ENCODE measurements around the gene MYT1. TPM values are rescaled to one million over a fixed set of nuclear protein-coding genes. Genes with fewer than 3 reads are reported as not detected.

The MYT1 gene
- total RNA-seq, 2 donors from 2014 or later, result 2.4 to 4.5 TPM

- no peak overlapping the region for H3K27ac ChIP-seq (ENCODE audit: low read depth, low read length)
- no peak for TF ChIP-seq CTCF (conservative IDR thresholded peaks at IDR 0.05)
- H3K27ac Mint-ChIP-seq, result no peak overlapping the region
- no peaks in the 10 kb centered on the region for H3K27me3 Mint-ChIP-seq (ENCODE audit: insufficient read depth)
- WGBS, 2 experiments (ENCODE audit: insufficient coverage in 1 of 2, insufficient read length in 1 of 2), result 96 to 99% methylated on average over 11 to 13 of the region's 13 CpGs
- H3K9me3 Mint-ChIP-seq, result no peaks in the 10 kb centered on the region
- no peaks in the 10 kb centered on the region for H3K27me3 ChIP-seq (ENCODE audit: control insufficient read depth, insufficient read depth, low read length, poor library complexity, severe bottlenecking)
- H3K9me3 ChIP-seq (ENCODE audit: control insufficient read depth, low read length), result no peaks in the 10 kb centered on the region
- H3K36me3 ChIP-seq (ENCODE audit: control insufficient read depth, insufficient read depth, low read length), result peaks cover 7% of the 10 kb centered on the region
- H3K4me1 ChIP-seq (ENCODE audit: control insufficient read depth, insufficient read depth, low read length), result peaks cover 8% of the 10 kb centered on the region
- no peak for DNase-seq
- H3K4me1 Mint-ChIP-seq, result peaks cover 64% of the 10 kb centered on the region
- peaks cover 18% of the 10 kb centered on the region for H3K36me3 Mint-ChIP-seq (ENCODE audit: low read depth)
- H3K9ac ChIP-seq (ENCODE audit: extremely low read depth, low read length, poor library complexity, severe bottlenecking), result no peak overlapping the region
- peak overlapping the region; percentile 77 for H3K4me3 ChIP-seq (ENCODE audit: low read length)
- H3K4me3 Mint-ChIP-seq, result peak overlapping the region; percentile 93
Observed at GRCh38 chr20:64257107-64257757, 93.0 kb downstream of the MYT1 start.

GRCh38 chr20:64258071-64258823 is 94.0 kb downstream of the MYT1 start:
- H3K9ac ChIP-seq (ENCODE audit: extremely low read depth, low read length, poor library complexity, severe bottlenecking), result no peak overlapping the region

GRCh38 chr20:64260239-64260638 is 96.0 kb downstream of the MYT1 start:
- Histone ChIP-seq H3K27ac (ENCODE audit: low read depth, low read length) (no peak overlapping the region), H3K36me3 (ENCODE audit: control insufficient read depth, insufficient read depth, low read length) (peaks cover 21% of the 10 kb centered on the region), H3K9me3 (ENCODE audit: control insufficient read depth, low read length) (no peaks in the 10 kb centered on the region), H3K9ac (ENCODE audit: extremely low read depth, low read length, poor library complexity, severe bottlenecking) (no peak overlapping the region), H3K27me3 (ENCODE audit: control insufficient read depth, insufficient read depth, low read length, poor library complexity, severe bottlenecking) (no peaks in the 10 kb centered on the region), H3K4me1 (ENCODE audit: control insufficient read depth, insufficient read depth, low read length) (peaks cover 2% of the 10 kb centered on the region), H3K4me3 (ENCODE audit: low read length) (no peak overlapping the region)
- no peaks in the 10 kb centered on the region for H3K9me3 Mint-ChIP-seq
- no peak for TF ChIP-seq CTCF (conservative IDR thresholded peaks at IDR 0.05)
- peak overlapping the region; percentile 22 for H3K27ac Mint-ChIP-seq
- peaks cover 67% of the 10 kb centered on the region for H3K4me1 Mint-ChIP-seq
- H3K36me3 Mint-ChIP-seq (ENCODE audit: low read depth), result peaks cover 45% of the 10 kb centered on the region
- DNase-seq, result no peak
- no peaks in the 10 kb centered on the region for H3K27me3 Mint-ChIP-seq (ENCODE audit: insufficient read depth)
- peak overlapping the region; percentile 7 for H3K4me3 Mint-ChIP-seq
- 89 to 97% methylated on average over 4 to 6 of the region's 6 CpGs for WGBS, 2 experiments (ENCODE audit: insufficient coverage in 1 of 2, insufficient read length in 1 of 2)

More at GRCh38 chr20:64258071-64258823, 94.0 kb downstream of the MYT1 start:
- H3K27me3 ChIP-seq (ENCODE audit: control insufficient read depth, insufficient read depth, low read length, poor library complexity, severe bottlenecking), result no peaks in the 10 kb centered on the region
- no peak for DNase-seq
- no peaks in the 10 kb centered on the region for H3K9me3 ChIP-seq (ENCODE audit: control insufficient read depth, low read length)
- TF ChIP-seq CTCF (conservative IDR thresholded peaks at IDR 0.05), result no peak
- H3K27ac ChIP-seq (ENCODE audit: low read depth, low read length), result no peak overlapping the region
- Mint-ChIP-seq H3K36me3 (ENCODE audit: low read depth) (peaks cover 28% of the 10 kb centered on the region), H3K27me3 (ENCODE audit: insufficient read depth) (no peaks in the 10 kb centered on the region), H3K27ac (peak overlapping the region; percentile 32), H3K4me1 (peaks cover 63% of the 10 kb centered on the region), H3K9me3 (no peaks in the 10 kb centered on the region), H3K4me3 (peak overlapping the region; percentile 93)
- H3K4me3 ChIP-seq (ENCODE audit: low read length), result peak overlapping the region; percentile 77
- H3K4me1 ChIP-seq (ENCODE audit: control insufficient read depth, insufficient read depth, low read length), result peaks cover 2% of the 10 kb centered on the region
- H3K36me3 ChIP-seq (ENCODE audit: control insufficient read depth, insufficient read depth, low read length), result peaks cover 8% of the 10 kb centered on the region
- 92 to 100% methylated on average over 5 to 8 of the region's 9 CpGs for WGBS, 2 experiments (ENCODE audit: insufficient coverage in 1 of 2, insufficient read length in 1 of 2)

Measured in endodermal cell (in vitro differentiated cells).